Uterus (tissue), 4 donors: ENCODE results near the gene RORB. TPM values are rescaled to one million over a fixed set of nuclear protein-coding genes. Genes with fewer than 3 reads are reported as not detected.
"Not testable (repeated sequence)": the region's sequence is repeated elsewhere in the genome, so short reads cannot be mapped to it uniquely, and the experiment has no call there.

Experiments used
- DNase-seq, 2 donors: peaks; one replicate each; pipeline ENCODE4 v3.0.0-alpha.2; 2019 to 2020
- H3K27ac ChIP-seq, 2 donors: fragments of 200-600 bp; sonication (generic); 1 replicate in 1 of 2; 2 replicates in 1 of 2; pipeline ENCODE4 v1.5.1; 2016 to 2018
- H3K27me3 ChIP-seq, 2 donors: fragments of 200-600 bp; sonication (generic); one replicate each; pipeline ENCODE4 v1.5.1; 2018 to 2019; ENCODE audit warnings: control low read depth in 1 of 2
- H3K36me3 ChIP-seq, 2 donors: fragments of 200-600 bp; sonication (generic); one replicate each; pipeline ENCODE4 v1.5.1; 2019; ENCODE audit warnings: control low read depth in 1 of 2
- H3K4me1 ChIP-seq, 2 donors: fragments of 200-600 bp; sonication (generic); one replicate each; pipeline ENCODE4 v1.5.1; 2018 to 2019; ENCODE audit warnings: control low read depth in 1 of 2
- H3K4me3 ChIP-seq, 2 donors: fragments of 200-600 bp; sonication (generic); 1 replicate in 1 of 2; 2 replicates in 1 of 2; pipeline ENCODE4 v1.5.1; 2018 to 2019; ENCODE audit warnings: mild to moderate bottlenecking in 1 of 2
- H3K9me3 ChIP-seq, 2 donors: fragments of 200-600 bp; sonication (generic); one replicate each; pipeline ENCODE4 v1.5.1; 2019; ENCODE audit warnings: control low read depth in 1 of 2
- POLR2A ChIP-seq, 2 donors: fragments of 450-650 bp; IDR thresholded peaks; one replicate each; pipeline ENCODE4 v1.6.1; 2016; ENCODE audit warnings: antibody characterized with exemption in 2 of 2, mild to moderate bottlenecking in 1 of 2, moderate library complexity in 1 of 2
- intact Hi-C: fragments of 100-400 bp; cut with DNase I; formaldehyde crosslinking; loops from one replicate; pipeline ENCODE4 v1.15.1; 2023; ENCODE audit warnings: low total_unique reads
- total RNA-seq, 4 donors: library from RNA; depleted of rRNA in 3 of 4; stranded (reverse); fragments of >200 nt in 3 of 4; gene quantifications; one replicate each; pipeline versions ENCODE4 v1.1.0 to v1.2.4, GENCODE V29; 2014 to 2023
- TF ChIP-seq, protein P1 (sequence below), 4 experiments: fragments of 200-600 bp in 2 of 4; fragments of 450-650 bp in 2 of 4; sonication (generic) in 2 of 4; IDR thresholded peaks; one replicate each; pipeline ENCODE4 v1.5.1; 2016 to 2019; ENCODE audit warnings: antibody characterized with exemption in 4 of 4, mild to moderate bottlenecking in 2 of 4, moderate library complexity in 1 of 4
- donor health status: DM: yes; HTN: yes; CAD: no.

Gene RORB
- total RNA-seq, 4 donors from 2014 or later = under 0.01 to 32.1 (median 0.64) TPM

DNA sequence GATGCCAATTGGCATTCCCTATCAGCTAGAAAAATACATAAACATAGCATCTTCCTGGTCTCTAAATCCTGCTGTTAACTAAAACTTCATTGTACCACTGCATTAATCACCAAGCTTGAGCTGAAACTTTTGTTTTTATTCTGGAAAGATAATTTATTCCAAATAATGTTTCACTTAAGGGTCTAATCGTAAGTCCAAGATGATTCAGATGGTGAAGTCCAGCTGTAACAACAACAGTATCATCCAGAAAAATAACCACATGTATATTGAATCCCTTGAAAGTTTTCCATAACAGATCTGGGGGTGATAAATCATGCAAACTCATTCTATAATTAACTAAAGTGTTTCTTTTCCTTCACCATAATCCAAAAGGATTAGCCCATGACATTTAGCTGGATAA is 23.9 kb downstream of the RORB start:
- Histone ChIP-seq H3K27me3 (no peaks in the 10 kb centered on the region), H3K4me1 (no peaks in the 10 kb centered on the region), H3K4me3 (no peak overlapping the region), H3K27ac (no peak overlapping the region), H3K36me3 (no peaks in the 10 kb centered on the region), H3K9me3 (no peaks in the 10 kb centered on the region)
- no peak for TF ChIP-seq POLR2A (IDR thresholded peaks at IDR 0.05)
- TF ChIP-seq, protein P1, sequence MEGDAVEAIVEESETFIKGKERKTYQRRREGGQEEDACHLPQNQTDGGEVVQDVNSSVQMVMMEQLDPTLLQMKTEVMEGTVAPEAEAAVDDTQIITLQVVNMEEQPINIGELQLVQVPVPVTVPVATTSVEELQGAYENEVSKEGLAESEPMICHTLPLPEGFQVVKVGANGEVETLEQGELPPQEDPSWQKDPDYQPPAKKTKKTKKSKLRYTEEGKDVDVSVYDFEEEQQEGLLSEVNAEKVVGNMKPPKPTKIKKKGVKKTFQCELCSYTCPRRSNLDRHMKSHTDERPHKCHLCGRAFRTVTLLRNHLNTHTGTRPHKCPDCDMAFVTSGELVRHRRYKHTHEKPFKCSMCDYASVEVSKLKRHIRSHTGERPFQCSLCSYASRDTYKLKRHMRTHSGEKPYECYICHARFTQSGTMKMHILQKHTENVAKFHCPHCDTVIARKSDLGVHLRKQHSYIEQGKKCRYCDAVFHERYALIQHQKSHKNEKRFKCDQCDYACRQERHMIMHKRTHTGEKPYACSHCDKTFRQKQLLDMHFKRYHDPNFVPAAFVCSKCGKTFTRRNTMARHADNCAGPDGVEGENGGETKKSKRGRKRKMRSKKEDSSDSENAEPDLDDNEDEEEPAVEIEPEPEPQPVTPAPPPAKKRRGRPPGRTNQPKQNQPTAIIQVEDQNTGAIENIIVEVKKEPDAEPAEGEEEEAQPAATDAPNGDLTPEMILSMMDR (IDR thresholded peaks at IDR 0.05) = no peak
- no peak for DNase-seq
- intact Hi-C loops = no loop called here

DNA sequence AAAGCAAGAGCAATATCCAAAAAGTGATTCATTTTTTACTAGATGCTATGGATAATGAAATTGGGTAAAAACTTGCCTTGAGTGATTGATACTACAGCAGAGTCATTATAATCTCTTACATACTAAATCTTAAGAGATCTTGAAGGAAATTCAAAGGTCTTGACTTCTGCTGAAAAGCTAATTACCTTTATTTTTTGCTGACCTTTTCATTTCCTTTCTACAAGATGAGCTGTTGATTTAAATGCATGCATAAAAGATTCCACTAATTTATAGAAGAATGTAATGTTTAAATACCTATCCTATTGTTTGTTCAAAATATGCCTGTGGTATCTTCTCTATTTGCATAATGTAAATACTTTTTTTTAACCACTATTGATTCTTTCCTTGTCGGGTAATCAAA is 27.2 kb downstream of the RORB start:
- H3K27ac ChIP-seq = no peak overlapping the region
- intact Hi-C loops = no loop called here

GRCh38 chr9:74526215-74526614 is 29.1 kb downstream of the RORB start:
- no peak for DNase-seq
- Histone ChIP-seq H3K9me3 (no peaks in the 10 kb centered on the region), H3K4me3 (no peak overlapping the region), H3K27ac (no peak overlapping the region), H3K4me1 (no peaks in the 10 kb centered on the region), H3K27me3 (no peaks in the 10 kb centered on the region), H3K36me3 (no peaks in the 10 kb centered on the region)
- TF ChIP-seq, protein P1 (IDR thresholded peaks at IDR 0.05) = no peak
- TF ChIP-seq POLR2A (IDR thresholded peaks at IDR 0.05) = no peak
- intact Hi-C loops = no loop called here

More for the DNA sequence above, 27.2 kb downstream of the RORB start:
- no peaks in the 10 kb centered on the region for H3K4me1 ChIP-seq
- TF ChIP-seq POLR2A (IDR thresholded peaks at IDR 0.05) = no peak
- TF ChIP-seq, protein P1 (IDR thresholded peaks at IDR 0.05) = no peak
- no peaks in the 10 kb centered on the region for H3K36me3 ChIP-seq
- no peak for DNase-seq
- H3K4me3 ChIP-seq = no peak overlapping the region
- H3K9me3 ChIP-seq = no peaks in the 10 kb centered on the region
- no peaks in the 10 kb centered on the region for H3K27me3 ChIP-seq

GRCh38 chr9:74527718-74528117 is 30.6 kb downstream of the RORB start:
- H3K4me1 ChIP-seq = no peaks in the 10 kb centered on the region
- no peaks in the 10 kb centered on the region for H3K27me3 ChIP-seq
- H3K36me3 ChIP-seq = no peaks in the 10 kb centered on the region
- H3K9me3 ChIP-seq = no peaks in the 10 kb centered on the region
- intact Hi-C loops = no loop called here
- no peak overlapping the region for H3K27ac ChIP-seq
- TF ChIP-seq POLR2A (IDR thresholded peaks at IDR 0.05) = no peak
- TF ChIP-seq, protein P1 (IDR thresholded peaks at IDR 0.05) = no peak
- DNase-seq = no peak
- H3K4me3 ChIP-seq = no peak overlapping the region

DNA sequence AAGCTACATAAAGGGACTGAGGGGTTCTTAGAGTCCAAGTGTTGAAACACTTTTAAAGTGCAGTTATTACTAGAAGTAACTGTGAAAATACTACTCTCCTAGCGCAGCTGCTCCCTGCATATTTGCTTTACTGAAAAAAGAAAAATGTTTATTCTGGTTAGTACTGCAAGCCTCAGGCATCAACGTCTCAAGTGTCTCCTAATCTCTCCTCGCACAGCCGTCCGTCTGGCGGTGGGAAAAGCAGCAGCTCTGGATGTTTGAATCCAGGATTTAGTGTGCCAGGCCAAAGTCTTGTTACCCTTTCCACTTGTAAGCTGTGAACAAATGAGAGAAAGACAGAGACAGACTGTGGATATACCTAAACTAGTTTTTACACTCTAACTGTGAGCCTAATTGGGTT is 31.1 kb downstream of the RORB start:
- no peak for DNase-seq
- Histone ChIP-seq H3K4me1 (no peaks in the 10 kb centered on the region), H3K4me3 (no peak overlapping the region), H3K9me3 (no peaks in the 10 kb centered on the region), H3K36me3 (no peaks in the 10 kb centered on the region), H3K27me3 (no peaks in the 10 kb centered on the region), H3K27ac (no peak overlapping the region)
- intact Hi-C loops = no loop called here
- no peak for TF ChIP-seq POLR2A (IDR thresholded peaks at IDR 0.05)
- TF ChIP-seq, protein P1 (IDR thresholded peaks at IDR 0.05) = no peak

GRCh38 chr9:74530458-74530857 is 33.3 kb downstream of the RORB start:
- H3K4me3 ChIP-seq, intact Hi-C loops, H3K4me1 ChIP-seq, H3K27ac ChIP-seq, DNase-seq, H3K27me3 ChIP-seq, H3K36me3 ChIP-seq, H3K9me3 ChIP-seq: not testable (repeated sequence)
